Measurements from ENCODE around the gene SLC22A31.

Gene SLC22A31

GRCh38 chr16:89210165-89210903 is 10.0 kb upstream of the SLC22A31 start:
- H3K4me3 ChIP-seq (ENCODE audit: low read length) = no peak overlapping the region
- H3K9ac ChIP-seq (ENCODE audit: low read length) = no peak overlapping the region
- H3K27ac ChIP-seq (ENCODE audit: low read depth, low read length) = no peak overlapping the region
- H3K27me3 ChIP-seq (ENCODE audit: control insufficient read depth, insufficient read depth, low read length) = no peaks in the 10 kb centered on the region
- no peaks in the 10 kb centered on the region for H3K36me3 ChIP-seq (ENCODE audit: control insufficient read depth, insufficient read depth, low read length)
- H3K4me1 ChIP-seq (ENCODE audit: control insufficient read depth, insufficient read depth, low read length) = no peaks in the 10 kb centered on the region

GRCh38 chr16:89209522-89210044 is 9.2 kb upstream of the SLC22A31 start:
- no peak overlapping the region for H3K27ac ChIP-seq (ENCODE audit: low read depth, low read length)
- no peaks in the 10 kb centered on the region for H3K36me3 ChIP-seq (ENCODE audit: control insufficient read depth, insufficient read depth, low read length)
- H3K27me3 ChIP-seq (ENCODE audit: control insufficient read depth, insufficient read depth, low read length) = no peaks in the 10 kb centered on the region
- H3K4me1 ChIP-seq (ENCODE audit: control insufficient read depth, insufficient read depth, low read length) = no peaks in the 10 kb centered on the region
- H3K9ac ChIP-seq (ENCODE audit: low read length) = no peak overlapping the region
- H3K4me3 ChIP-seq (ENCODE audit: low read length) = no peak overlapping the region

- H3K9ac ChIP-seq (ENCODE audit: low read length) = no peak overlapping the region
- no peak overlapping the region for H3K27ac ChIP-seq (ENCODE audit: low read depth, low read length)
- no peaks in the 10 kb centered on the region for H3K4me1 ChIP-seq (ENCODE audit: control insufficient read depth, insufficient read depth, low read length)
- no peaks in the 10 kb centered on the region for H3K36me3 ChIP-seq (ENCODE audit: control insufficient read depth, insufficient read depth, low read length)
- H3K27me3 ChIP-seq (ENCODE audit: control insufficient read depth, insufficient read depth, low read length) = peaks cover 1% of the 10 kb centered on the region
- no peak overlapping the region for H3K4me3 ChIP-seq (ENCODE audit: low read length)
Observed at GRCh38 chr16:89207993-89208392, 7.7 kb upstream of the SLC22A31 start.

- Histone ChIP-seq H3K4me3 (ENCODE audit: low read length) (peak overlapping the region; percentile 48), H3K27ac (ENCODE audit: low read depth, low read length) (no peak overlapping the region), H3K4me1 (ENCODE audit: control insufficient read depth, insufficient read depth, low read length) (no peaks in the 10 kb centered on the region), H3K36me3 (ENCODE audit: control insufficient read depth, insufficient read depth, low read length) (no peaks in the 10 kb centered on the region), H3K9ac (ENCODE audit: low read length) (no peak overlapping the region), H3K27me3 (ENCODE audit: control insufficient read depth, insufficient read depth, low read length) (peaks cover 27% of the 10 kb centered on the region)
Observed at GRCh38 chr16:89202422-89203215, 2.3 kb upstream of the SLC22A31 start.

GRCh38 chr16:89201439-89202377 is 1.4 kb upstream of the SLC22A31 start:
- no peaks in the 10 kb centered on the region for H3K4me1 ChIP-seq (ENCODE audit: control insufficient read depth, insufficient read depth, low read length)
- H3K27ac ChIP-seq (ENCODE audit: low read depth, low read length) = no peak overlapping the region
- H3K4me3 ChIP-seq (ENCODE audit: low read length) = peak overlapping the region; percentile 48
- H3K36me3 ChIP-seq (ENCODE audit: control insufficient read depth, insufficient read depth, low read length) = no peaks in the 10 kb centered on the region
- peaks cover 27% of the 10 kb centered on the region for H3K27me3 ChIP-seq (ENCODE audit: control insufficient read depth, insufficient read depth, low read length)
- H3K9ac ChIP-seq (ENCODE audit: low read length) = no peak overlapping the region

GRCh38 chr16:89200850-89201411 is 594 bp upstream of the SLC22A31 start:
- Histone ChIP-seq H3K27me3 (ENCODE audit: control insufficient read depth, insufficient read depth, low read length) (peaks cover 27% of the 10 kb centered on the region), H3K27ac (ENCODE audit: low read depth, low read length) (no peak overlapping the region), H3K4me3 (ENCODE audit: low read length) (no peak overlapping the region), H3K9ac (ENCODE audit: low read length) (no peak overlapping the region), H3K4me1 (ENCODE audit: control insufficient read depth, insufficient read depth, low read length) (no peaks in the 10 kb centered on the region), H3K36me3 (ENCODE audit: control insufficient read depth, insufficient read depth, low read length) (no peaks in the 10 kb centered on the region)

GRCh38 chr16:89199241-89200123 is 855 bp downstream of the SLC22A31 start:
- Histone ChIP-seq H3K27me3 (ENCODE audit: control insufficient read depth, insufficient read depth, low read length) (peaks cover 27% of the 10 kb centered on the region), H3K36me3 (ENCODE audit: control insufficient read depth, insufficient read depth, low read length) (no peaks in the 10 kb centered on the region), H3K27ac (ENCODE audit: low read depth, low read length) (no peak overlapping the region)

GRCh38 chr16:89198417-89199240 is 1.7 kb downstream of the SLC22A31 start:
- Histone ChIP-seq H3K36me3 (ENCODE audit: control insufficient read depth, insufficient read depth, low read length) (no peaks in the 10 kb centered on the region), H3K27me3 (ENCODE audit: control insufficient read depth, insufficient read depth, low read length) (peaks cover 27% of the 10 kb centered on the region), H3K9ac (ENCODE audit: low read length) (no peak overlapping the region), H3K4me3 (ENCODE audit: low read length) (no peak overlapping the region), H3K27ac (ENCODE audit: low read depth, low read length) (no peak overlapping the region), H3K4me1 (ENCODE audit: control insufficient read depth, insufficient read depth, low read length) (no peaks in the 10 kb centered on the region)

More at GRCh38 chr16:89199241-89200123, 855 bp downstream of the SLC22A31 start:
- H3K4me3 ChIP-seq (ENCODE audit: low read length) = no peak overlapping the region
- H3K4me1 ChIP-seq (ENCODE audit: control insufficient read depth, insufficient read depth, low read length) = no peaks in the 10 kb centered on the region
- H3K9ac ChIP-seq (ENCODE audit: low read length) = no peak overlapping the region

- Histone ChIP-seq H3K9ac (ENCODE audit: low read length) (no peak overlapping the region), H3K4me3 (ENCODE audit: low read length) (no peak overlapping the region), H3K27ac (ENCODE audit: low read depth, low read length) (no peak overlapping the region), H3K27me3 (ENCODE audit: control insufficient read depth, insufficient read depth, low read length) (peaks cover 24% of the 10 kb centered on the region), H3K4me1 (ENCODE audit: control insufficient read depth, insufficient read depth, low read length) (no peaks in the 10 kb centered on the region), H3K36me3 (ENCODE audit: control insufficient read depth, insufficient read depth, low read length) (no peaks in the 10 kb centered on the region)
Observed at GRCh38 chr16:89197633-89198416, 2.5 kb downstream of the SLC22A31 start.

GRCh38 chr16:89197033-89197632 is 3.2 kb downstream of the SLC22A31 start:
- H3K36me3 ChIP-seq (ENCODE audit: control insufficient read depth, insufficient read depth, low read length) = no peaks in the 10 kb centered on the region
- no peak overlapping the region for H3K4me3 ChIP-seq (ENCODE audit: low read length)
- no peaks in the 10 kb centered on the region for H3K4me1 ChIP-seq (ENCODE audit: control insufficient read depth, insufficient read depth, low read length)
- H3K27me3 ChIP-seq (ENCODE audit: control insufficient read depth, insufficient read depth, low read length) = peaks cover 21% of the 10 kb centered on the region
- H3K9ac ChIP-seq (ENCODE audit: low read length) = no peak overlapping the region
- H3K27ac ChIP-seq (ENCODE audit: low read depth, low read length) = no peak overlapping the region

Measured in rectal smooth muscle tissue (tissue), 1 donor.